ENCODE results near the gene LMNA.

DNA sequence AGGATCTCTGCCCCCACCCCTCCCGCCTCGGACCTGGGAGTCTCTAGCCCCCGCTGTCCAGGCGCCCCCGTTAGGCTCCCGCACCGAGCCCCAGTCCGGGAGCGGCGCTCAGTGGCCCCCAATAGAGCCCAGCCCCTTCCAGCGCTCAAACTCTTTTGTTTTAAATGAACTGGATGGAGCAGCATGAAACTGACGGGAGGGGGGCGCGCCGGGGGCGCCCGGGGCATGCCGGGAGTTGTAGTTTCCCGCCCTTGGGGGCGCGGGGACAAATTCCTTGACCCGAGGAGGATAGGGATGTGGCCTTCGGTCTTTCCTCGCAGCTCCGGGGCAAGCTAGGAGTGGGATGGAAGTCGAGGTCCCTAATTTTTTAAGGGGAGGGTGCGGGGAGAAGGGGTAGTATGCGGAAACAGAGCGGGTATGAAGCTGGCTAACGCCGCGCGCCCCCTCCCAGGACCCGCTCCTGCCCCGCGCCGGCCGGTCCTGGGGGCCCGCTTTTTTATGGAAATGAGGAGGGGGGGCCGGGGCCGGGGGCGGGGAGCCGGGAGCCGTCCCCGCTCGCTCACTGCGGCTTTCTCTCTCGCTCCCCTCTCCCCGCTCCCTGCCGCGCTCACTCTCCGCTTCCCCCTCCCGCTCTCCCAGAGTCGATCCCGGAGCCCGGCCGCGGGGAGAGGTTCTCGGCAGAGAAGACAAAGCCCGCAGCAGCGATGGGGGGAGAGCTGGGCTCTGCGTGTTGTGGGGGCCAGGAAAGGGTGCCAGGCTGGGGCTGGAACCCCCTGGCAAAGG, 32.0 kb upstream of the LMNA start, which contains the start of gene MEX3A:
- TF ChIP-seq, protein P1, sequence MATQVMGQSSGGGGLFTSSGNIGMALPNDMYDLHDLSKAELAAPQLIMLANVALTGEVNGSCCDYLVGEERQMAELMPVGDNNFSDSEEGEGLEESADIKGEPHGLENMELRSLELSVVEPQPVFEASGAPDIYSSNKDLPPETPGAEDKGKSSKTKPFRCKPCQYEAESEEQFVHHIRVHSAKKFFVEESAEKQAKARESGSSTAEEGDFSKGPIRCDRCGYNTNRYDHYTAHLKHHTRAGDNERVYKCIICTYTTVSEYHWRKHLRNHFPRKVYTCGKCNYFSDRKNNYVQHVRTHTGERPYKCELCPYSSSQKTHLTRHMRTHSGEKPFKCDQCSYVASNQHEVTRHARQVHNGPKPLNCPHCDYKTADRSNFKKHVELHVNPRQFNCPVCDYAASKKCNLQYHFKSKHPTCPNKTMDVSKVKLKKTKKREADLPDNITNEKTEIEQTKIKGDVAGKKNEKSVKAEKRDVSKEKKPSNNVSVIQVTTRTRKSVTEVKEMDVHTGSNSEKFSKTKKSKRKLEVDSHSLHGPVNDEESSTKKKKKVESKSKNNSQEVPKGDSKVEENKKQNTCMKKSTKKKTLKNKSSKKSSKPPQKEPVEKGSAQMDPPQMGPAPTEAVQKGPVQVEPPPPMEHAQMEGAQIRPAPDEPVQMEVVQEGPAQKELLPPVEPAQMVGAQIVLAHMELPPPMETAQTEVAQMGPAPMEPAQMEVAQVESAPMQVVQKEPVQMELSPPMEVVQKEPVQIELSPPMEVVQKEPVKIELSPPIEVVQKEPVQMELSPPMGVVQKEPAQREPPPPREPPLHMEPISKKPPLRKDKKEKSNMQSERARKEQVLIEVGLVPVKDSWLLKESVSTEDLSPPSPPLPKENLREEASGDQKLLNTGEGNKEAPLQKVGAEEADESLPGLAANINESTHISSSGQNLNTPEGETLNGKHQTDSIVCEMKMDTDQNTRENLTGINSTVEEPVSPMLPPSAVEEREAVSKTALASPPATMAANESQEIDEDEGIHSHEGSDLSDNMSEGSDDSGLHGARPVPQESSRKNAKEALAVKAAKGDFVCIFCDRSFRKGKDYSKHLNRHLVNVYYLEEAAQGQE (IDR thresholded peaks at IDR 0.05; ENCODE audit: insufficient read depth in 1 of 2, low read depth in 2 of 2, low read length in 2 of 2), result 0 out of 4 replicates have a peak, but pooled peaks of 1 of the 2 experiments have one; percentile 20
- peak; percentile 30; the same call in 1 of the 2 replicates for TF ChIP-seq POLR2AphosphoS5 (IDR thresholded peaks at IDR 0.05; ENCODE audit: low read depth, low read length)
- no peak for TF ChIP-seq TAF1 (IDR thresholded peaks at IDR 0.05; ENCODE audit: borderline replicate concordance, insufficient read depth, low read length)
- peak; percentile 98 for TF ChIP-seq SIN3A (IDR thresholded peaks at IDR 0.05; ENCODE audit: borderline replicate concordance, insufficient read depth, low read length)
- no peak for TF ChIP-seq FOXP2 (optimal IDR thresholded peaks at IDR 0.05; ENCODE audit: borderline replicate concordance, extremely low read depth, extremely low read length, insufficient read depth)

All from PFSK-1 (cell line).